Loucy (cell line): ENCODE measurements around the gene TBC1D26.

Source experiments
- CTCF ChIP-seq: fragments of 200-600 bp; sonication (generic); conservative IDR thresholded peaks from 2 replicates; pipeline ENCODE4 v1.5.1; 2014; ENCODE audit warnings: mild to moderate bottlenecking, antibody characterized with exemption, low read length
- EZH2phosphoT487 ChIP-seq: fragments of 200-600 bp; IDR thresholded peaks from 2 replicates; pipeline ENCODE4 v1.6.1; 2018; ENCODE audit warnings: antibody characterized with exemption, mild to moderate bottlenecking, moderate library complexity, borderline replicate concordance

GRCh38 chr17:15780188-15780587 lies 48.1 kb downstream of the TBC1D26 start:
- TF ChIP-seq CTCF (no peak), EZH2phosphoT487 (no peak)
